Activated T-helper 1 cell treated with anti-CD3 and anti-CD28 coated beads, Interleukin-2, amount 50 U/mL, for 16 hours (primary cell): ENCODE results near the gene PHF19.

Experiments used
- DNase-seq, 2 donors: peaks; one replicate each; pipeline ENCODE4 v3.0.0-alpha.2; 2020; ENCODE audit warnings: low read depth in 1 of 2, low spot score in 1 of 2

Gene PHF19

DNA sequence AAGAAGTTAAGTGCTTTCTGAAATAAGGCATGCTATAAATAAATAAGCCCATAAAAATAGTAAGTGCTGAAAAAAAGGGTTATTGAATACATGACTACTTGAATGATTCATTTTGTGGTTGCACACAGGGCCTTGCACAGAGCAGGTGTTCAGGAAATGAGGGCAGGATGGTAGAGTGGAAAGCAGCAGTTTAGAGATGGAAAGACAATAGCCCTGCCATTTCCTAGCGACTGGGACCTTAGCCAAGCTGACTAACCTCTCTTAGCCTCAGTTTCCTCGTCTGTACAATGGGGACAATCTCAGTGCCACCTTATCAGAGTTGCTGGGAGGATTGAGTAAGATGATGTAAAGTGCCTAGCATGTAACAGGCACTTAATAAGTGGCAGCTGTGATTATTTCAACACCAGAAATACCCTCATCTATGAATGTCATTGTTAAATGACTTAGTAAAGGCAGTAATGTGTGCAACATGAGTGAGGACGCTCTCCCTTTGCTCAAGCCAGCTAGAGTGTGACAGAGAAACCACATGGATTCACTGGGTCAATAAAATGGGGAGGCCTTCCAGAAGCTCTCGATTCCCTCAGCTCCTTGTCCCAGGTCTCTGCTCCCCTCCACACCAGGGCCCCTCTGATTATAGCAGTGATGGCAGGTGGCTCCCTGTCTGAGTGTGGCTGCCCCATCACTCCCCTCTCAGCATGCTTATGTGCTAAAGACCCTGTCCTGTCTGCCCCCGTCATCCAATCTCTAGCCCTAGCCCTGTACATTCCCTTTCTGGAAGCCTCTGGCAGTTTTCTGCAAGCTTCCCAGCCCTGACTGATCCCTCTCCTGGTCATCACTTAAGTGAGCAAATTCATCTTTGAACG is 16.0 kb upstream of the PHF19 start:
- peak in 1 of 2 donors; percentile 48 for DNase-seq

DNA sequence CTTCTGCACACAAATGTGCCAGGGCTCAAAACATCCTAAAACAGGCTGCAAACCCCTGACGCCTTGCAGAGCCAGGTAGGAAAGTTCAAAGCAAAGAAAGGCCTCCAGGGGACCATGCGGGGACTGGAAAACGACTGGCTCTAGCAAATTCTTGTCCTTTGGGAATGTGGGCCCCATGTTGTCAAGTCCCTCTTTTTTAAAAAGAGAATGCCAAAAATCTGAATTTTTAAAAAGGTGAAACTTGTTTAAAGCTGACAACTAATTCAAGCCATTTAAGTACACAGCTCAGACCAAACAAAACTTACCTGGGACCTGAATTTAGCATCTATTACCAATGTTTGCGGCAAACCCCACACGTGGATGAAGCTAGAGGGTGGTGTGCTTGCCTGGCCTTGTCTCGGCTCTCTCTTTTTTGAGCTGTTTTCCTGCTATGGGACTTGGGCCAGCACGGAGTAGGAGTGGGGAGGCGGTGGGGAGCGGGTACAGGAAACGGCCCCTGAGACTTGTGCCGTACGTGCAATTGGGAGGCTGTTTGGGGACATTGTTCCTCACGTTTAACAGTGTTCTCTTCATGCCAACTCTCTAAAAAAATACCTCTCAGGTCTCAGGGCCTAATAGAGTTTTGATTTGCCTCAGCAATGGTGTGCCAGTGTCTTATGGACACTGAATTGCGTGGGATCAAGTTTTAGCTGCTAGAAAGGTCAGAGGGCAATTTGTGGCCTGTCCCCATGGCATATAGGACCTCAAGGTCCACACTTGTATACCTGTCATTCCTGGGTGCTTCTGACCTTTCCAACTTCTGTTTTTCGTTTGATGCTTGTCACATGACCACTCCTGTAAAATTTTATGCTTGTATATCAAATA is 15.1 kb upstream of the PHF19 start:
- DNase-seq, result no peak

DNA sequence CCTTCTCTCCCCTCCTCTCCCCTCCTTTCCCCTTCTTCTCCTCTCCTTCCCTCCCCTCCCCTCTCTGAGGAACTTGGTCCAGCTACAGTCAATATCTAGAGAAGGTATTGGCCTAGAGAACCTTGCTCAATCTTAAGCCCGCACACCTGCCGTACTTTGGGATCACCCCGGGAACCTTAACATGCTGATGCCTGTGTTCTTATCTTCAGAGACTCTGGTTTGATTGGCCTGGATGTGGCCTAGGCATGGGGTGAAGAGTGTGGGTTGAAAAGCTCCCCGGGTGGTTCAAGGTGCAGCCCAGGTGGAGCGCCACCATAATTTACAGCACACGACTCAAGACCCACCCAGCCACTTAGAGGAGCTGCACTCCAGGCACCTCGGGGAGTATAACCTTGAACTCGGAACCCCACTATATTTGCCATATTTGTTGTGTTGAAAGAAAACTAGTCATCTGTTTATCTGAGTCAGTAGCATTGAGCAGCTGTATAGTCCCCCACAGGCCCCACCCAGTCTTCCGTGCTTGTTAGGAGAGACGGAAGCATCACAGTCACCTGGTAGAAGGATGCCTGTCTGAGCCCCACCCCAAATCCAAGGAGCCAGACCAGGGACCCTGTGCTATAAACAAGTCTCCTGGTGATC is 14.4 kb upstream of the PHF19 start:
- peak; percentile 41 to 56 for DNase-seq

DNA sequence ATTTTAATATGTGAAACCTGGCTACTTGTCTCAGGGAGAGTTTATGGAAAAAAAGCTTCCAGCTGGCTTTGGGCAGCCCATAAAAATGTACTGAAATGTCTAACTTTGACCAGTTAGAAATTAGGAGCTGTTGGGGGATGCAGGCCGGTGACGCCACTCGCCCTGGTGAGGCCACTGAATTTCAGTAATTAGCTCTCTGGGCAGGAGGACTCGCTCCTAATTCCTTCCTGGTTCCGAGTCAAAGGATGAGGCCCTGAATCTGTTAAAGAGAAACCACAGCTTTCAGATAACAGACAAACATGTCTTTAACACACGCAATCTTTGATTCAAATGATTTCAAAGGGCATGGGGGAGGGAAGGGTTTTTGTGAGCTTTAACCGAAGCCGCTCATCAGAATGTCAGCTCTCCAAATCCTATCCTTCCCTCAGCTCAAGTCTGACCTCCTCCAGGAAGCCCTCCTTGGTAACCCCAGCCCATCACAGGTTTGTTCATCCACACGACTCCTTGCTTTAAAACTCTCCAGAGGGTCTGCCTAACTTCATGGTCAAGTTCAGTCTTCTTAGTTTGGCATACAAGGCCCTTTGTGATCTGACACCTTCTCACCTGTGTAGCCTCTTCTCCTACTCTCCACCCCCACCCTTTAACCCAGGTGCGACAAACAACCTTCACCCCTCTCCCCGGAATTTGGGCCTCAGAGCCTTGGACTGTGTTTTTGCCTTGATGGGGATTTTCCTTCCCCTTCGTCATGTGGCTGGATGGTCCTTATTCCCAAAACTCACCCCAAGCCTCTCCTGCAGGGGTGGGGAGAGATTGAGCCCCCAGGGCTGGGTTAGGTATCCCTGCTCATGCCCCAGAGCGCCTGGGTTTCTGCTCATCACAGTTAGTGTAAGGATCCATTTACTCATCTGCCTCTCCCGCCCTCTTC is 13.6 kb upstream of the PHF19 start:
- no peak for DNase-seq

DNA sequence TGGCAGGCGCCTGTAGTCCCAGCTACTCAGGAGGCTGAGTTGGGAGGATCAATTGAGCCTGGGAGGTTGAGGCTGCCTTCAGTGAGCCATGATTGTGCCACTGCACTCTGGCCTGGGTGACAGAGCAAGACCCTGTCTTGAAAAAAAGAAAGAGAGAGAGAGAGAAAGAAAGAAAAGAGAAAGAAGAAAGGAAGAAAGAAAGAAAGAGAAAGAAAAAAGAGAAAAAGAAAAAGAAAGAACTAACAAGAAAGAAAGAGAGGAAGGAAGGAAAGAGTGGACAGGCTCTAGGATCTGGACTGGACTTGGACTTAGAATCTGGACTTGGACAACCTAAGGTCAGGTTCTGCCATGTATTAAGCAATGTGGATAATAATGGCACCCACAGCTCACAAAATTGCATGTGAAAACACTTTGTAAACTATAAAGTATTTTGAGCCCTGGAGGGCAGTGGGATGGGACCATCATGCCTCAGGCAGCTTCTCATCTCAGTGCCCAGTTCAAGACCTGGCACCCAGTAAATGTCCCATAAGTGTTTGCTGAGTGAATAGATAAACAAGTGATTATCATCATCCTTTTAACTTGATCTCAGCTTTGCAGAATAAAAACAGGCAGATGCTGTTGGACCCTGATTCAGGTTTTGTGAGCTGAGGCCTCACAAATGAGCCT is 12.8 kb upstream of the PHF19 start:
- DNase-seq, result no peak

DNA sequence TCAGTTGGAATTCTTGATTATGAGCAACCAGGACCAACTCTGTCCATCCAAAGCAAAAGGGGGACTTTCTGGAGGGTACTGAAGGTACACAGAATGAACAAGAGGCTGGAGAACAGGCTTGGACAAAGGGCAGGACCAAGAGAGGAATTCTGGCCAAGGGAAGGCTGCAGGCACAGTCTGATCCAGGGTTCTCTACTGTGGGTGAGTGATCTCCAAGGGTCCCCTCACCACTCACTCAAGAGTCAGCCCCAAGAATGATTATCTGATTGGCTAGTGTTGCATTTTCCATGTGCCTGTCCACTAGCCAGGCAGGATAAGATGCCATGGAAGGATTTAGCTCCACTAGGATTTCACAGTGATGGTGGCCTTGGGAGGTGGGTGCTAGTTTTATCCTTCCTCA is 11.6 kb upstream of the PHF19 start:
- DNase-seq, result no peak

DNA sequence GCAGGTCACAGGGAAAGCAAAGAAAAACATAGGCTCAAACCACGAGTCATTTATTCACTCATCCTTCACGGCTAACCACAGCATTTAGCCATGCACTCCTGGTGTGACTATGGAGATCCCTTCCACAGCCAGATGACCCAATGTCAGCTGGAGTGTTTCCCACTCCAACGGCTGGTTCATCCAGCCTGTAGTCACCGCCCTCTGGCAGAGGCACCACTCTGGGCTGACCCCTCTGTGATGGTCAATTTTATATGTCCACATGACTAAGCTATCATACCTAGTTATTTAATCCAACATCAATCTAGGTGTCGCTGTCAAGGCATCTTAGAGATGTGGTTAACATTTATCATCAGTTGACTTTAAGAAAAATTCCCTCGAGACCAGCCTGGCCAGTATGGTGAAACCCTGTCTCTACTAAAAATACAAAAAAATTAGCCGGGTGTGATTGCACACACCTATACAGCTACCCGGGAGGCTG is 9.5 kb upstream of the PHF19 start:
- DNase-seq, result no peak

DNA sequence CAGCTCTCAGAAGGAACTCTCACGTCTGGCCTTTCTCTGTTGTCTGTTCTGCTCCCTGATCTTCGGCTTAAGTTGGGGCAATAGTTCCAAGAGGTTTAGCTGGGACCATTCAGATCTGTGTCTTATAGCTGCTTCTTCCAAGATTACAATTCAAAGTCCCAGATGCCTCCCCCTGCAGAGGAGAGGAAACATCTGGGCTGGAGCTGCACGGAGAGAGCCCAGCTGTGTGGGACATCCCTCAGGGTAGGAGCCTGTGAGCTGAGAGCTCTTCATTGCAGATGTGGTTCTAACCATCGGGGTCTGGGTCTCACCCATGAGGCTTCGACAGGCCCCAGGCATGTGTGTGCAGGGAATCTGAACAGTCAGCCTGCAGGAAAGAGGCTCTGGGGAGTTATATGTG is 9.0 kb upstream of the PHF19 start:
- no peak for DNase-seq

DNA sequence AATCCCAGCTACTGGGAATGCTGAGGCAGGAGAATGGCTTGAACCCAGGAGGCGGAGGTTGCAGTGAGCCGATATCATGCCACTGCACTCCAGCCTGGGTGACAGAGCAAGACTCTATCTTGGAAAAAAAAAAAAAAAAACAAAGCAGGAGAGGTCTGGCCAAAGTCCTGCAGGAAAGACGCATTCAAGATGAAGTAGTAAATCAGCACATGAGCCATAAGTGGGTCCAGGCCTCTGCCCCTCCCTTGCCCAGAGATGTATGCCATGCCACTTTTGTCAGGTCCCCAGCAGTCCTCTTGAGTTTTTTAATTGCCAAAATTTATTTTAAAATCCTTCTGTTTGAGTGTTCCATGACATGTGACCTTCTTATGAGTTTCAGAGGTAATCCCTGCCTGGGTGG is 8.5 kb upstream of the PHF19 start:
- no peak for DNase-seq

DNA sequence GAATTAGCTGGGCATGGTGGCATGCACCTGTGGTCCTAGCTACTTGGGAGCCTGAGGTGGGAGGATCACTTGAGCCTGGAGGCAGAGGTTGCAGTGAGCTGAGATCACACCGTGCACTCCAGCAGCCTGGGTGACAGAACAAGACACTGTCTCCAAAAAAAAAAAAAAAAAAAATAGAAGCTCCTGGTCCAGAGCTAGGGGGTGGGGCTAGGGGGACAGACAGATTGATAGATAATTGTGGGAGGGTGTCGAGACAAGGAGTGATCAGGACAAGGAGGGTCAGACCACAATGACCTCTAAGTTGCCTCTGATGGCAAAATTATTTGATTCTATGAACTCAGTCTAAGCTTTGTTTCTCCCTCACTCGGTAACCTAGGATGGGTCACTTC is 6.6 kb upstream of the PHF19 start:
- DNase-seq, result no peak

DNA sequence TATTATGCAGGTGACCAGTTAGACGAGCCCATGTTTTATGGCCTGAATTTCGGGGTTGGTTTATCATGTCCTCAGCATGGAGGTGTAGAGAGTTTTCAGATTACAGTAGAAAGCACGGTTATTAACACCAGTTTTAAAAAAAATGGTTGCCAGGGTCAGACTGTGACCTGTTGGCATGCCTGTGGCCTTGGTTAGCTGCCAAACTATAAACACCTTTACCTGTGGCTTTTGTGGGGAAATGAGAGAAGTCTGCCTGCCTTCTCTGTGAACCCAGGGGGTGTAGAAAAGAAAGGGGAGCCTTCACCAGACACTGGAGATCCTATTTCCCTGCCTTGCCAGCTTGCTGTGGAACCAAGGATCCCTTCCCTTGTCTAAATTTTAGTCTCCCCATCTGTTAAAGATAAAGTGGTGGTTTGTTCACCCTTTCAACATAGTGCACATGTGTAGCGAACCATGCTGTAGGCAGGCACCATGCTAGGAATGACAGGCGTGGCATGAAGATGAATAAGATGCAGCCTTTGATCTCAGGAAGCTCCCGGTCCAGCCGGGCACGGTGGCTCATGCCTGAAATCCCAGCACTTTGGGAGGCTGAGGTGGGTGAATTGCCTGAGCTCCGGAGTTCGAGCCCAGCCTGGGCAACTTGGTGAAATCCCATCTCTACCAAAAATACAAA is 6.1 kb upstream of the PHF19 start:
- no peak for DNase-seq

DNA sequence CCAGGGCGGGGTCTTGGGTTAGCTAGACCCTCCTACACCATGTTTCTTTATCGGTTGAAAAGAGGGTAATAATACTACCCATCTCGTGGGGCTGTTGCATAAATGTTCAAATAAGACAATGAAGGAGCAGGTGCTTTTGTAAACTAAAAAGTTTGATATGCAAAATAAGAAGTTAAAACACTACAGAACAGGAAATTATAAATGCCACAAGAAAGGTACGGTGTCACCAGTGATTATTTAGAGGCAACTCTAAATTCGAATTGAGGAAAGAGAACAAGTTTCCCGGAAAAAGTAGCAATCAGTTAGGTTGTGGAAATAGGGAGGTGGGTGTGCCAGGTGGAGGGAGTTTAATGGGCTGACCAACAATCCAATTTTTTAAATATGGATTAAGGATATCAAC is 2.5 kb upstream of the PHF19 start:
- no peak for DNase-seq

DNA sequence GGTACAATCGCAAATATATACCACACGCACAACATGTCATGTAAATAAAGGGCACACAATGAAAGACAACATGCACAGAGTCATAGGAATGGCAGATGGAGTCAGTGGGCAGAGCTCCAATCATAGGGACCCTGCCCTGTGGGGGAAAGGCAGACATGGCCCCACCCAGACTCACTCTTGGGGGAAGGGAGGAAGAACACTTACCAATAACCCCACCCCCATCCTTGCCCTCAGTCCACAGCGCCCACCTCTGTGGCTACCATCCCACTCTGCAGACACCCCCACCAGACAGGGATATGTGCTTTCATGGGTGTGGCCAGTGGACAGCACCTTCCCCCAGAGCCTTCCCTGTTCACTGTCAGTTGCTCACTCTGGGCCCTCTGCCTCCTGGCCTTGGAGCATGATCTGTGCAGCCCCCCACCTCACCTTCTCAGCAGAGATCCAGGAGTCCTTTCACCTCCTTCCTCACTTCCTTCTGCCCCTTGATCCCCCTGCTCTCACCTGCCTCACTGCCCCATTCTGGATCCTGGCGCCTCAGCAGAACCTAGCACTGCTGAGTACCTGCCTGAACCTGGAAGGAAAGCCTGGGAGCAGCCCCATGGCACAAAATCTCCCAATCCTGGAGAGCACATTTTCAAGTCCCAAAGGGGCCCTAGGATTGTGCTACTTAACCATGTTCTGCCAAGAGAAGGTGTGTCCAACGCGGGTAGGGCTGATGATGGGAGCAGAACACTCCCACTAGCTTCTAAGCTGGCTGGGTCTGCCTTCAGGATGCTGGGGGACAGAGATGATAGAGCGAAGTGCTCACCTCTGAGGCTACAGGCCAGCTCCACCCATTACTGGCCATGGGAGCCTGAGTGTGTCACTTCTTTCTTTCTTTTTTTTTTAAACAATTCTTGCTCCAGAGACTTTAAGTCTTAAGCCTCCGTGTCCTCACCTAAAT is 1.5 kb upstream of the PHF19 start:
- no peak for DNase-seq

DNA sequence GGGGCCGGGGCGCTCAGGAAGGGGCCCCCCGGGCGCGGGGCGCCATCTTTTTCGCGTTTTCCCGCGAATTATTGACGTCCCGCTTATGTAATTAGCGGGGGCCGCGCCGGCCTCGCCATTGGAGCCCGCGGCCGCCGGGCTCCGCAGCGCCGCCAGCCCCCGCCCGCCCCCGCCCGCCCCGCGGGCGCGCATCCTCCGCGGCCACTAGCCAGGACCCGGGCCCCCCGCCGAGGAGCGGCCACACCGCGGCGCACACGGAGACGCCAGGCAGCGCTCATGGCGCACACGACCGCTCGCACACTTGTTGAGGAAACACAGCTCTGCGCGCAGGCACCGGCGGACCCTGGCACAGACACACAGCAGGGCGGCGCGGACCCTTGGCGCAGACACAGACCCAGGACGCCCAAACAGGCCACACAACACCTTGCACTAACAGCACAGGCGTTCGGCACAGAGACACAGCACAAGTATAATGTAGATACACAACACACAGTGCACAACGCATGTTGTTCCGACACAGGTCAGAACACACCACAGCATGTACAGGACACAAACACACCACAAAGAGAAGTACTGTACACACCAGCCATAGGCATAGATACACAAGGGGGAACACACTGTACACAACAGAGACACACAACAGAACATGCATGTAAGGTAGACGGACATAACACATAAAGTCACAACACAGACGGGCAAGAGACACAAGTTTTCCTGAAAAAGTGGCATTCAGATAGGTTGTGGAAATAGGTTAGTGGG is 467 bp upstream of the PHF19 start:
- DNase-seq, result peak; percentile 28 to 55

DNA sequence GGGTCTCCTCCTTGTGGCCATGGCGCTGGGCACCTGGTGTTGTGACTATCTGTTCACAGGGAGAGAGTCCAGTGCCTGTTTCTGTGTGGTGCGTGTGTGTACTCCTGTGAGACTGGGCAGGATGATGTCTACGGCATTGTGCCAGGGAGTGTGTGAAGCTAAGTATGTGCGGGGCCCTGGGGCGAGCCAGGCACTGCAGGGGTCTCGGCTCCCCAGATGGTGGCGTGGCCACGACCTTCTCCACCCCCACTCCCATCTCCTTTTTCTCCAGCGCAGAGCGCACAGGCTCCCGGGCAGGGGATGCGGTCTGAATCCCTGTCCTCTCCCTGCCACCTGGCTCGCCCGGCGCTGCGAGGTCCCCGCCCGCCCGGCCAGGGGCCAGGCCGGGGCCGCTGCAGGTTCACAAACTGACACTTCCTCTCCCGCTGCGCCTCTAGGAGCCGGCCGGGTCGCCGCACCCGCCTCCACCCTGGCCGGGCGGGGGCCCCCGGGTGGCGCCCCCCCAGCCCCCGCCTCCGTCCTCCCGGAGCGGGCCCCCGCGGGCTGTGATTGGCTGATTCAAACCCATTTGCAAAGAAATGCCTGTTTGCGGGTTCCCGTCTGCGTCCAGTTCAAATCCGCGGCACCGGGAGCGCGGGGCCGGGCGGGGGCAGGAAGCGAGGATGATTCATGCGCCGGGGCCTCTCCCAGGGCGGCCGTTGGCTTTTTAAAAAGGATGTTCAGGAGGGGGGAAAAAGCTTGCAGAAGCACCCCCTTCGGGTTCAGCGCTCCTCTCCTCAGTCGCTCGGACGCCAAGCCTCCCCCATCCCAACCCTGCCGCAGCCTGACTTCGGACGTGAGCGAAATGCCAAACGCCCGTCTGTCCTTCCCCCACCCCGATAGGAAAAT is 790 bp downstream of the PHF19 start:
- DNase-seq, result peak; percentile 59 to 71

DNA sequence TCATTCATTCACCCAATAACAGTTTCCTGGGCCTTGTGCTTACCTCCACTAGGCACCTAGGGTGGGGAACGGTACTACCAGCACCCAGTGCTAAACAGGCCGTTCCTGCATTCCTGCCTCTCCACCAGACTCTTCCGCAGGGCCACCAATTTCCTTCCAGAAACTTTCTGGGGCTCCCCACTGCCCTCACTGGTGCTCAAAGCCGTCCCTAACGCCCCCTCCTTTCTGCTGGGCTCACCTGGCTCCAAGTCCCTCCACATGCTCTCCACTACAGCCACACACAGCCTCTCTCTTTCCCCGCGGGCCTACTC is 1.4 kb downstream of the PHF19 start:
- no peak for DNase-seq

DNA sequence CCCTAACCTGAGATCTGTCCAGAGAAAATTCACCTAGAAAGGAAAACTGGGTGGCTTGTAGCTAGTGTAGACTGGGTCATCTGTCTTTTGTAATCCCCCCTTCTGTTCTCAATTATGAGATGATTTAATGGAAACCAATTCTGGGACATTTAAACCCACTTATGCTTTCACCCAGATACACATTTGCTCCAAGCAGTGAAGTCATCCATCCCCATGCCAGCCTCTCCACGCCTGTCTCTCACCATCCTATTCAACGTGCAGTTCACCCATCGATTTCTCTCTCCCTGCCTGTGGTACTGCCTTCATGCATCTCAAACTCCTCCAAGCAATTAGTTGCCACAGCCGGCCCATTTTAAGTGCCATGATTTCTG is 1.8 kb downstream of the PHF19 start:
- no peak for DNase-seq
